SH-SY5Y (cell line): ENCODE results near the gene EML5.

ENCODE experiments used
- GATA2 ChIP-seq: IDR thresholded peaks from 2 replicates; pipeline ENCODE4 v1.6.1; 2011; ENCODE audit warnings: mild to moderate bottlenecking, low read depth, low read length
- GATA3 ChIP-seq: IDR thresholded peaks from 2 replicates; pipeline ENCODE4 v1.6.1; 2011; ENCODE audit warnings: low read depth, mild to moderate bottlenecking, low read length, moderate library complexity

Gene EML5

GRCh38 chr14:88695870-88696269 lies 96.9 kb downstream of the EML5 start:
- no peak for TF ChIP-seq GATA3
- no peak for TF ChIP-seq GATA2

DNA sequence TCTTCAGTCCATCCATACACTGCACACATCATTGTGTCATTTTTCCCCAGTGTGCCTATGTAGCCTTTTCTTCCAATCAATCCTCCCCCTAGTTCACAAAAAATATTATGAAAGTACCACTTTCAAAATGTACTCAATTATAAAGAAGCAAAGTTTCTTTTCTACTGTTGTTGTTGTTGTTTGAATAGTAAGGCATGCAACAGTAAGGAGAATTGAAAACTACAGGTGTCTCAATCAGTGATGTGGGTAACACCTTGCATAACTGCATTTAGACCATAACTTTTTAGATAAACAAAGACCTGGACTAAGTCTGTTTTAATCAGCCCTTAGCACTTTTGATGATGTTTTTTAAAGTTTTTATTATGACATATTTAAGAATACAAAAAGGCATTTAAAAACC lies 104.4 kb downstream of the EML5 start:
- no peak for TF ChIP-seq GATA3
- TF ChIP-seq GATA2 = no peak

- TF ChIP-seq GATA2 (no peak), GATA3 (no peak)
These were observed 109.6 kb downstream of the EML5 start for GRCh38 chr14:88683119-88683518.

- peak; percentile 81 for TF ChIP-seq GATA2
- peak; percentile 51; the same call in 1 of the 2 replicates for TF ChIP-seq GATA3
These were observed 110.1 kb downstream of the EML5 start for GRCh38 chr14:88682495-88683114.

GRCh38 chr14:88681755-88682494 lies 110.8 kb downstream of the EML5 start:
- TF ChIP-seq GATA2 = no peak
- TF ChIP-seq GATA3 = 0 out of 2 replicates have a peak, but pooled peaks have one; percentile 13

DNA sequence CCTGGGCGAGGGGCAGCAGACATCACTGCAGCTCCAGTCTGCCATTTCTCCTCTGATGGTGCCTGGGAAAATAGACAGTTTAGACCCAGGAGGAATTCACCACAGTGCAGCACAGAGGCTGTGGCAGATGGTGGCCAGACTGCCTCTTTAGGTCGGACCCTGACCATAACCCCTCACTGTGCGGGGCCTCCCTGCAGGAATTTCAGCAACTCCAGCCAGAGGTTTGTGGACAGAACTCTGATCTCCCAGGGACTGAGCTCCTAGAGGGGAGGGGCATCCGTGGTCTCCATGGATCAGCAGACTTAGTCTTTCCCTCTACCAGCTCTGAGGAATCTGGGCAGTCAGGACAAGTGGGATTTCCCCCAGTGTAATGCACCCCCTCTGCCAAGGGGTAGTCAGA lies 123.4 kb downstream of the EML5 start:
- TF ChIP-seq GATA3 = no peak
- TF ChIP-seq GATA2 = no peak

DNA sequence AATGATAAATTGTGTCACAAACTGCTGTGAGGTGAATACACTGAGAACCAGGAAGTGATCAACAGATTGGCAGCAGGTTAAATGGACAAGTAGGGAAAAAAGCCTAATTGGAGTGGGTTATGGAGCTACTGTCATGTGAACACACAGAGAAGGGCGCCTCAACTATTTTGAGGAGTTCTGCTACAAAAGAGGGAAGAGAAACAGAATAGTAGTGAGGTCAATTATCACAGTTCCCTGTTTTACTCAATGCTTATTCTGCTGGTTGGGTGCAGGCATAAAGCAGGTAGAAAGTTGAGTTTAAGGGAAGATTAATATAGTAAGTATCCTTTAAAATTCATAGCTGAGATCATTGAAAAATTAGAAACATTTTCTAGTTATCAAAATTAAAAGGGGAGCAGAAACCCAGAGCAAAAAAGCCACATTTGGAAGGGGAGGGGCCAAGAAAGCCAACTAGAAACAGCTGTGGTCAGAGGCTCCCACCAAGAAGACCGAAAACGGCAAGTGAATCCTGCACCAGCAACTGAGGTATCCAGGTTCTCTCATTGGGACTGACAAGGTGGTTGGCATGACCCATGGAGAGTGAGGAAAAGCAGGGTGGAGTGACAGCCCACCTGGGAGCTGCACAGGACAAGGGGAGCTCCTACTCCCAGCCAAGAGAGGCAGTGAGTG lies 124.2 kb downstream of the EML5 start:
- TF ChIP-seq GATA2 = no peak
- no peak for TF ChIP-seq GATA3

GRCh38 chr14:88667555-88668273 lies 125.0 kb downstream of the EML5 start:
- TF ChIP-seq GATA3 (no peak), GATA2 (no peak)

DNA sequence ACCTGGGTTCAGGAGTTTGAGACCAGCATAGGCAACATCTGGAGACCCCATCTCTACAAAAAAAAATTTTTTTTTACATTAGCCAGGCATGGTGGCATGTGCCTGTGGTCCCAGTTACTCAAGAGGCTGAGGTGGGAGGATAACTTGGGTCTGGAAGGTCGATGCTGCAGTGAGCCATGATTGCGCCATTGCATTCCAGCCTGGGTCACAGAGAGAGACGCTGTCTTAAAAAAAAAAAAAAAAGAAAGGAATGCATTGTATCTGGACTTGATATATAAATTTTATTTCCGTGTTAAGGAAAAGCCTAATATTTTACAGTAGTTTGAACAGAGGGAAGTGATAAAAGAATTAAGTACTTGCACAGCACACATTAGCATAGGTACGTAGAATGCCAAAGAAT lies 132.7 kb downstream of the EML5 start:
- no peak for TF ChIP-seq GATA3
- no peak for TF ChIP-seq GATA2

DNA sequence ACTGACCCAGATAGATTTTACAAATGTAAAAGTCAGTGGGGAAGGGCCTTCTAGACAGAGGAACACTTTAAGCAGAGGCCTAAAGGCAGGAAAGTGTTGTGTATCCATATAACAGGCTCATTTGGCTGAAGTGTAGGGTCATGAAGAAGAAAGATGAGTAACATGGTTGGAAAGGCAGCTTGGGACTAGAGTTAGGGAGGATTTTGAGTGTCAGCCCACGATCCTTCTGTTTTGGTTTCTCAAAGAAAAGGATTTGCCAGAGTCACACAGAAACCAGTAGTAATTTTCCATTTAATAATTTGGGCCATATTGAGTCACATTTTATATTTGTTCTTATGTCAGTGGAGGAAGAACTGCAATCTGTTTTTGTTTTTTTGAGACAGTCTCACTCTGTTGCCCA lies 153.5 kb downstream of the EML5 start:
- TF ChIP-seq GATA3 (no peak), GATA2 (no peak)

GRCh38 chr14:88632512-88632911 lies 160.2 kb downstream of the EML5 start:
- TF ChIP-seq GATA2 (no peak), GATA3 (no peak)

DNA sequence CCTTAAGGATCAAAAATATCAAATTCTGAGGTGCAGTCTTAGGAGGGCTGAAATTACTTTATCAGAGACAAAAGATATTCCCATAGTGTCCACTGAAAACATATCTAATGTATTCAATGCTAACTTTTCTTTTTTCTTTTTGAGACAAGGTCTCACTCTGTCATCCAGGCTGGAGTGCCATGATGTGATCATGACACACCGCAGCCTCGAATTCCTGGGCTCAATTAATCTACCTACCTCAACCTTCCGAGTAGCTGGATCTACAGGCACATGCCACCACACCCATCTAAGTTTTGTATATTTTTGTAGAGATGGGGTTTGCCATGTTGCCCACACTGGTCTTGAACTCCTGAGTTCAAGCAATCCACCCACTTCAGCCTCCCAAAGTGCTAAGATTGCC lies 161.7 kb downstream of the EML5 start:
- TF ChIP-seq GATA3 = no peak
- TF ChIP-seq GATA2 = no peak

- TF ChIP-seq GATA2 (no peak), GATA3 (no peak)
These were observed 162.2 kb downstream of the EML5 start for GRCh38 chr14:88630565-88630964.

- TF ChIP-seq GATA3 (no peak), GATA2 (no peak)
These were observed 164.3 kb downstream of the EML5 start for GRCh38 chr14:88628462-88628861.
